Measurements from ENCODE around the gene RPEL1.

DNA sequence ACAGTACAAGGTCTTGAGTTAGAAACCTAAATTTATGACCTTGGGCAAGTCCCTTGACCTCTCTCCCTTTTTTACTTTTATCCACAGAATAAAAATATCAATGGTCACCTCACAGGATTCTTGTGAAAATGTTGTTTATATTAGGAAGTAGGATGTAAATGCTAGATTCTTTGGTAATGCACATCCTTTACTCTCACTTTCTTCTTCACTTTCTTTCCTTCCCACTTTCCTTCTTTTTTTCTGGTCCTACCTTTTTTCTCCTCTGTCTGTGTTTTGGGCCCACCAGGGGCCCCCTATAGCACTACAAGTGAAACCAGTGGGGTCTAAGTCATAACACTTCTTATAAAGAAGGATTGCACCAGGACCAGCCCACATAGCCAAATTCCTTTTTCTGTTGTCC, 12.1 kb downstream of the RPEL1 start:
- TF ChIP-seq, protein P1, sequence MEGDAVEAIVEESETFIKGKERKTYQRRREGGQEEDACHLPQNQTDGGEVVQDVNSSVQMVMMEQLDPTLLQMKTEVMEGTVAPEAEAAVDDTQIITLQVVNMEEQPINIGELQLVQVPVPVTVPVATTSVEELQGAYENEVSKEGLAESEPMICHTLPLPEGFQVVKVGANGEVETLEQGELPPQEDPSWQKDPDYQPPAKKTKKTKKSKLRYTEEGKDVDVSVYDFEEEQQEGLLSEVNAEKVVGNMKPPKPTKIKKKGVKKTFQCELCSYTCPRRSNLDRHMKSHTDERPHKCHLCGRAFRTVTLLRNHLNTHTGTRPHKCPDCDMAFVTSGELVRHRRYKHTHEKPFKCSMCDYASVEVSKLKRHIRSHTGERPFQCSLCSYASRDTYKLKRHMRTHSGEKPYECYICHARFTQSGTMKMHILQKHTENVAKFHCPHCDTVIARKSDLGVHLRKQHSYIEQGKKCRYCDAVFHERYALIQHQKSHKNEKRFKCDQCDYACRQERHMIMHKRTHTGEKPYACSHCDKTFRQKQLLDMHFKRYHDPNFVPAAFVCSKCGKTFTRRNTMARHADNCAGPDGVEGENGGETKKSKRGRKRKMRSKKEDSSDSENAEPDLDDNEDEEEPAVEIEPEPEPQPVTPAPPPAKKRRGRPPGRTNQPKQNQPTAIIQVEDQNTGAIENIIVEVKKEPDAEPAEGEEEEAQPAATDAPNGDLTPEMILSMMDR (IDR thresholded peaks at IDR 0.05; ENCODE audit: low read length), result no peak
- no peak for TF ChIP-seq EZH2phosphoT487 (IDR thresholded peaks at IDR 0.05; ENCODE audit: low read length)

Measured in MM.1S (cell line).